Hepatocyte (in vitro differentiated cells): Measurements from ENCODE around the gene MBD3L4. TPM values are rescaled to one million over a fixed set of nuclear protein-coding genes. Genes with fewer than 3 reads are reported as not detected.

Experiments used
- DNase-seq: peaks from one replicate; pipeline ENCODE4 v3.0.0-alpha.2; 2016; ENCODE audit warnings: low spot score
- H2AFZ ChIP-seq: fragments of 200-600 bp; sonication (generic); 2 replicates; pipeline ENCODE4 v1.6.0; 2016; ENCODE audit warnings: antibody characterized with exemption, mild to moderate bottlenecking
- H3K27ac ChIP-seq: fragments of 200-600 bp; sonication (generic); 2 replicates; pipeline ENCODE4 v1.5.1; 2016; ENCODE audit warnings: mild to moderate bottlenecking
- H3K27me3 ChIP-seq: fragments of 200-600 bp; sonication (generic); 2 replicates; pipeline ENCODE4 v1.6.1; 2016
- H3K36me3 ChIP-seq: fragments of 200-600 bp; sonication (generic); replicated peaks from 2 replicates; pipeline ENCODE4 v1.5.1; 2016; ENCODE audit warnings: low read depth; ENCODE audit not compliant: insufficient read depth
- H3K4me1 ChIP-seq: fragments of 200-600 bp; sonication (generic); 2 replicates; pipeline ENCODE4 v1.5.1; 2016; ENCODE audit warnings: mild to moderate bottlenecking, moderate library complexity; ENCODE audit not compliant: insufficient read depth
- H3K4me2 ChIP-seq: fragments of 200-600 bp; sonication (generic); 2 replicates; pipeline ENCODE4 v1.6.0; 2016
- H3K4me3 ChIP-seq: fragments of 200-600 bp; sonication (generic); 2 replicates; pipeline ENCODE4 v1.5.1; 2016; ENCODE audit warnings: mild to moderate bottlenecking
- H3K79me2 ChIP-seq: fragments of 200-600 bp; sonication (generic); 2 replicates; pipeline ENCODE4 v1.6.0; 2017; ENCODE audit warnings: mild to moderate bottlenecking
- H3K9me2 ChIP-seq: fragments of 200-600 bp; sonication (generic); replicated peaks from 2 replicates; pipeline ENCODE4 v1.6.0; 2017; ENCODE audit warnings: mild to moderate bottlenecking; ENCODE audit not compliant: insufficient read depth
- H3K9me3 ChIP-seq: fragments of 200-600 bp; sonication (generic); 2 replicates; pipeline ENCODE4 v1.5.1; 2016; ENCODE audit warnings: low read depth, mild to moderate bottlenecking
- H4K20me1 ChIP-seq: fragments of 200-600 bp; sonication (generic); 2 replicates; pipeline ENCODE4 v1.6.0; 2016; ENCODE audit warnings: mild to moderate bottlenecking; ENCODE audit not compliant: insufficient read depth, poor library complexity, severe bottlenecking
- CTCF ChIP-seq: fragments of 200-600 bp; sonication (generic); IDR thresholded peaks from 2 replicates; pipeline ENCODE4 v1.5.1; 2016; ENCODE audit warnings: antibody characterized with exemption, mild to moderate bottlenecking; ENCODE audit not compliant: poor library complexity
- EZH2 ChIP-seq: fragments of 200-600 bp; sonication (generic); IDR thresholded peaks from 2 replicates; pipeline ENCODE4 v1.6.1; 2016; ENCODE audit warnings: antibody characterized with exemption, mild to moderate bottlenecking, borderline replicate concordance
- EZH2phosphoT487 ChIP-seq: fragments of 200-600 bp; sonication (generic); IDR thresholded peaks from one replicate; pipeline ENCODE4 v1.6.1; 2018; ENCODE audit warnings: antibody characterized with exemption, mild to moderate bottlenecking, low read depth, moderate library complexity; ENCODE audit not compliant: unreplicated experiment, severe bottlenecking
- WGBS: methylation state at CpG from one replicate; pipeline ENCODE4 v1.1.6; 2016; ENCODE audit warnings: low lambda C conversion rate; ENCODE audit errors: missing lambda C conversion rate; 5-methylcytosine and 5-hydroxymethylcytosine counted together
- polyA plus RNA-seq: library from polyadenylated mRNA; unstranded; fragments of >200 nt; fragmentation: Nextera tagmentation; extraction: Ambion mirVana; gene quantifications from 2 replicates; pipeline ENCODE4 v1.2.1, GENCODE V29; 2016
- total RNA-seq: library from RNA; depleted of rRNA; stranded (reverse); fragments of >200 nt; gene quantifications from 2 replicates; pipeline ENCODE4 v1.2.3, GENCODE V29; 2014

MBD3L4 gene
- total and polyA plus RNA-seq, 2 experiments from 2014 or later, result not detected

GRCh38 chr19:7069904-7070226 lies 29.9 kb upstream of the MBD3L4 start:
- Histone ChIP-seq H3K27me3 (no peaks in the 10 kb centered on the region), H3K27ac (peak overlapping the region; percentile 87), H3K4me1 (peaks cover 5% of the 10 kb centered on the region), H3K9me3 (peaks cover 7% of the 10 kb centered on the region), H3K36me3 (peaks cover 8% of the 10 kb centered on the region), H4K20me1 (no peaks in the 10 kb centered on the region), H3K4me2 (peak overlapping the region; percentile 91), H2AFZ (peak overlapping the region; percentile 91), H3K4me3 (peak overlapping the region; percentile 87), H3K9me2 (peaks cover 4% of the 10 kb centered on the region), H3K79me2 (peaks cover 14% of the 10 kb centered on the region)
- TF ChIP-seq EZH2 (no peak), CTCF (no peak), EZH2phosphoT487 (no peak)
- no peak for DNase-seq
- 4% methylated on average over 12 of the region's 12 CpGs for WGBS

- no peak for TF ChIP-seq EZH2
- TF ChIP-seq CTCF, result no peak
- TF ChIP-seq EZH2phosphoT487, result no peak
- 2% methylated on average over 50 of the region's 56 CpGs for WGBS
Measured at GRCh38 chr19:7069042-7069903, 29.3 kb upstream of the MBD3L4 start, which contains the start of gene ZNF557. TSS of gene ZNF557 (plus strand) at chr19:7069703. CDS start at chr19:7075075, 5,372 bp downstream.

GRCh38 chr19:7068599-7068998 lies 28.6 kb upstream of the MBD3L4 start:
- no peak for TF ChIP-seq CTCF
- no peak for TF ChIP-seq EZH2
- TF ChIP-seq EZH2phosphoT487, result no peak
- H3K36me3 ChIP-seq, result peaks cover 8% of the 10 kb centered on the region
- no peak for DNase-seq
- no peaks in the 10 kb centered on the region for H4K20me1 ChIP-seq
- no peak overlapping the region for H3K27ac ChIP-seq
- no peaks in the 10 kb centered on the region for H3K27me3 ChIP-seq
- H3K4me3 ChIP-seq, result no peak overlapping the region
- peak overlapping the region; percentile 66 for H3K4me2 ChIP-seq
- H3K9me3 ChIP-seq, result peaks cover 7% of the 10 kb centered on the region
- peaks cover 14% of the 10 kb centered on the region for H3K79me2 ChIP-seq
- 87% methylated on average over 6 of the region's 6 CpGs for WGBS
- H3K9me2 ChIP-seq, result peaks cover 4% of the 10 kb centered on the region
- peaks cover 5% of the 10 kb centered on the region for H3K4me1 ChIP-seq
- peak overlapping the region; percentile 18 for H2AFZ ChIP-seq

More at GRCh38 chr19:7069042-7069903, 29.3 kb upstream of the MBD3L4 start, which contains the start of gene ZNF557:
- Histone ChIP-seq H3K36me3 (peaks cover 8% of the 10 kb centered on the region), H4K20me1 (no peaks in the 10 kb centered on the region), H3K9me3 (peaks cover 7% of the 10 kb centered on the region), H3K27ac (peak within 1 kb of the TSS; percentile 87), H3K4me3 (peak within 1 kb of the TSS; percentile 87), H3K79me2 (peaks cover 14% of the 10 kb centered on the region), H3K9me2 (peaks cover 4% of the 10 kb centered on the region), H3K4me2 (peak within 1 kb of the TSS; percentile 91), H3K4me1 (peaks cover 5% of the 10 kb centered on the region), H2AFZ (peak within 1 kb of the TSS; percentile 91), H3K27me3 (no peaks in the 10 kb centered on the region)
- DNase-seq, result peak; percentile 99
